Umbilical cord (tissue), 2 donors: ENCODE data around the gene DNMBP. TPM values are rescaled to one million over a fixed set of nuclear protein-coding genes. Genes with fewer than 3 reads are reported as not detected.
A peak's percentile ranks its signal among the peaks of the same experiment; 100 is the strongest.
"Not testable (repeated sequence)": the region's sequence is repeated elsewhere in the genome, so short reads cannot be mapped to it uniquely, and the experiment has no call there.

Source experiments
- DNase-seq: peaks from one replicate; pipeline ENCODE4 v3.0.0-alpha.2; 2015; ENCODE audit warnings: low spot score
- total RNA-seq: library from RNA; depleted of rRNA; stranded (reverse); fragments of >200 nt; gene quantifications from one replicate; pipeline ENCODE4 v1.2.3, GENCODE V29; 2014; ENCODE audit warnings: low replicate concordance; ENCODE audit not compliant: insufficient read depth

DNMBP gene
- total RNA-seq, 1 donor from 2014 or later: 37.6 TPM

GRCh38 chr10:100014071-100014762, 4.5 kb upstream of the DNMBP start:
- no peak for DNase-seq

- no peak for DNase-seq
These were observed 3.9 kb upstream of the DNMBP start for GRCh38 chr10:100013621-100014020.

GRCh38 chr10:100011906-100012305, 2.2 kb upstream of the DNMBP start:
- not testable (repeated sequence) for DNase-seq

- no peak for DNase-seq
These were observed 409 bp downstream of the DNMBP start for GRCh38 chr10:100009283-100009792.

- DNase-seq: peak; percentile 33
These were observed 952 bp downstream of the DNMBP start for GRCh38 chr10:100008708-100009282.

- peak; percentile 62 for DNase-seq
These were observed 1.6 kb downstream of the DNMBP start for GRCh38 chr10:100008142-100008522.

- no peak for DNase-seq
These were observed 2.3 kb downstream of the DNMBP start for GRCh38 chr10:100007231-100008141.

GRCh38 chr10:100006243-100006886, 3.4 kb downstream of the DNMBP start:
- DNase-seq: peak; percentile 90

GRCh38 chr10:100004805-100005510, 4.8 kb downstream of the DNMBP start:
- DNase-seq: peak; percentile 44

- DNase-seq: no peak
These were observed 9.6 kb downstream of the DNMBP start for GRCh38 chr10:100000109-100000644.

GRCh38 chr10:99999319-100000108, 10.2 kb downstream of the DNMBP start:
- no peak for DNase-seq

- peak; percentile 39 for DNase-seq
These were observed 10.9 kb downstream of the DNMBP start for GRCh38 chr10:99998889-99999288.

GRCh38 chr10:99996671-99997648, 12.8 kb downstream of the DNMBP start:
- peak; percentile 92 for DNase-seq

GRCh38 chr10:99995713-99996112, 14.0 kb downstream of the DNMBP start:
- no peak for DNase-seq

GRCh38 chr10:99995269-99995668, 14.5 kb downstream of the DNMBP start:
- DNase-seq: peak; percentile 20

- DNase-seq: no peak
These were observed 14.9 kb downstream of the DNMBP start for GRCh38 chr10:99994801-99995200.

- peak; percentile 93 for DNase-seq
These were observed 15.8 kb downstream of the DNMBP start for GRCh38 chr10:99993701-99994689.
